NCI-H1092 (cell line): ENCODE results near the gene INPP4B.

Experiments
- DNase-seq: peaks from one replicate; lab custom pipeline; 2025; lab: John Stamatoyannopoulos, UW

INPP4B gene

GRCh38 chr4:142473218-142473959 is 372.7 kb downstream of the INPP4B start:
- DNase-seq = peak; percentile 1

- DNase-seq = no peak
These were observed 379.0 kb downstream of the INPP4B start for GRCh38 chr4:142467088-142467487.

GRCh38 chr4:142465526-142465925 is 380.6 kb downstream of the INPP4B start:
- DNase-seq = no peak

- DNase-seq = no peak
These were observed 382.9 kb downstream of the INPP4B start for GRCh38 chr4:142463206-142463605.

GRCh38 chr4:142452161-142452855 is 393.8 kb downstream of the INPP4B start:
- DNase-seq = no peak

- no peak for DNase-seq
These were observed 396.2 kb downstream of the INPP4B start for GRCh38 chr4:142449771-142450373.

- DNase-seq = no peak
These were observed 399.1 kb downstream of the INPP4B start for GRCh38 chr4:142447009-142447408.

- no peak for DNase-seq
These were observed 402.6 kb downstream of the INPP4B start for GRCh38 chr4:142443469-142443868.

GRCh38 chr4:142440093-142440492 is 406.0 kb downstream of the INPP4B start:
- no peak for DNase-seq

- DNase-seq = no peak
These were observed 410.4 kb downstream of the INPP4B start for GRCh38 chr4:142435599-142436235.

GRCh38 chr4:142434519-142435224 is 411.4 kb downstream of the INPP4B start:
- no peak for DNase-seq

GRCh38 chr4:142428715-142429114 is 417.4 kb downstream of the INPP4B start:
- no peak for DNase-seq

- no peak for DNase-seq
These were observed 418.6 kb downstream of the INPP4B start for GRCh38 chr4:142427456-142427855.

GRCh38 chr4:142423861-142424260 is 422.2 kb downstream of the INPP4B start:
- no peak for DNase-seq

- DNase-seq = no peak
These were observed 425.6 kb downstream of the INPP4B start for GRCh38 chr4:142420311-142421095.

GRCh38 chr4:142419712-142420111 is 426.4 kb downstream of the INPP4B start:
- DNase-seq = no peak

GRCh38 chr4:142418697-142419096 is 427.4 kb downstream of the INPP4B start:
- DNase-seq = no peak

- DNase-seq = no peak
These were observed 429.3 kb downstream of the INPP4B start for GRCh38 chr4:142416711-142417275.

GRCh38 chr4:142416121-142416520 is 430.0 kb downstream of the INPP4B start:
- DNase-seq = no peak

GRCh38 chr4:142414366-142414990 is 431.6 kb downstream of the INPP4B start:
- no peak for DNase-seq
